ENCODE measurements around the gene STRIP2.

GRCh38 chr7:129386506-129386905 is 47.7 kb upstream of the STRIP2 start:
- TF ChIP-seq POLR2A (IDR thresholded peaks at IDR 0.05) = no peak
- TF ChIP-seq, protein P1, sequence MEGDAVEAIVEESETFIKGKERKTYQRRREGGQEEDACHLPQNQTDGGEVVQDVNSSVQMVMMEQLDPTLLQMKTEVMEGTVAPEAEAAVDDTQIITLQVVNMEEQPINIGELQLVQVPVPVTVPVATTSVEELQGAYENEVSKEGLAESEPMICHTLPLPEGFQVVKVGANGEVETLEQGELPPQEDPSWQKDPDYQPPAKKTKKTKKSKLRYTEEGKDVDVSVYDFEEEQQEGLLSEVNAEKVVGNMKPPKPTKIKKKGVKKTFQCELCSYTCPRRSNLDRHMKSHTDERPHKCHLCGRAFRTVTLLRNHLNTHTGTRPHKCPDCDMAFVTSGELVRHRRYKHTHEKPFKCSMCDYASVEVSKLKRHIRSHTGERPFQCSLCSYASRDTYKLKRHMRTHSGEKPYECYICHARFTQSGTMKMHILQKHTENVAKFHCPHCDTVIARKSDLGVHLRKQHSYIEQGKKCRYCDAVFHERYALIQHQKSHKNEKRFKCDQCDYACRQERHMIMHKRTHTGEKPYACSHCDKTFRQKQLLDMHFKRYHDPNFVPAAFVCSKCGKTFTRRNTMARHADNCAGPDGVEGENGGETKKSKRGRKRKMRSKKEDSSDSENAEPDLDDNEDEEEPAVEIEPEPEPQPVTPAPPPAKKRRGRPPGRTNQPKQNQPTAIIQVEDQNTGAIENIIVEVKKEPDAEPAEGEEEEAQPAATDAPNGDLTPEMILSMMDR (IDR thresholded peaks at IDR 0.05) = no peak
